Right lobe of liver (tissue), 4 donors: Measurements from ENCODE around the gene RNF152.

Experiments used
- POLR2A ChIP-seq: fragments of 450-650 bp; IDR thresholded peaks from one replicate; pipeline ENCODE4 v1.6.1; 2017; ENCODE audit warnings: antibody characterized with exemption, mild to moderate bottlenecking
- TF ChIP-seq, protein P1 (sequence below), 4 donors: fragments of 200-600 bp in 3 of 4; fragments of 450-650 bp in 1 of 4; IDR thresholded peaks; one replicate each; pipeline versions ENCODE4 v1.5.1 to v1.8.0; 2016 to 2022; ENCODE audit warnings: antibody characterized with exemption in 4 of 4, mild to moderate bottlenecking in 2 of 4
- donor health status: DM: no; HTN: no; CAD: no.
- donor health status: DM: no; HTN: no; CAD: no.
- donor health status: DM: no; HTN: yes; CAD: no.

DNA sequence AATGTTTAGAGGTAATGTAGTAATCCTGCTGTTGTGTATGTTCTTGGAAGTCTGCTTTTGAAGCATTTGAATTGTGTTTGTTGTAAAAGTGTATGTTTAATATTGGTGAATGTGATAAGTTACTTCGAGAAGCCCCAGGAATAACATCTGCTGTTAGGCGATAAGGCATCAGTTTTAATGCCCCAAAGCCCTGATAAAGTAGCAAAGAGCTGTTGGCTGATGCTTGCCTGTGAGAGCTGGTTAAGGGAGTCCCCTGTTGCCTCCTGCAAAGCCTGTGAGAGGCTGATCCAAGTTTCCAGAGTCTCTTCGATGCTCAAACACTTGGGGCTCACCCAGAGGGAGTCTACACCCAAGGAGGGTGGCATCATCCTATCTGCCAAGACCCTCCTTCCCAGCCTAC lies 110.3 kb downstream of the RNF152 start:
- no peak for TF ChIP-seq POLR2A
- TF ChIP-seq, protein P1, sequence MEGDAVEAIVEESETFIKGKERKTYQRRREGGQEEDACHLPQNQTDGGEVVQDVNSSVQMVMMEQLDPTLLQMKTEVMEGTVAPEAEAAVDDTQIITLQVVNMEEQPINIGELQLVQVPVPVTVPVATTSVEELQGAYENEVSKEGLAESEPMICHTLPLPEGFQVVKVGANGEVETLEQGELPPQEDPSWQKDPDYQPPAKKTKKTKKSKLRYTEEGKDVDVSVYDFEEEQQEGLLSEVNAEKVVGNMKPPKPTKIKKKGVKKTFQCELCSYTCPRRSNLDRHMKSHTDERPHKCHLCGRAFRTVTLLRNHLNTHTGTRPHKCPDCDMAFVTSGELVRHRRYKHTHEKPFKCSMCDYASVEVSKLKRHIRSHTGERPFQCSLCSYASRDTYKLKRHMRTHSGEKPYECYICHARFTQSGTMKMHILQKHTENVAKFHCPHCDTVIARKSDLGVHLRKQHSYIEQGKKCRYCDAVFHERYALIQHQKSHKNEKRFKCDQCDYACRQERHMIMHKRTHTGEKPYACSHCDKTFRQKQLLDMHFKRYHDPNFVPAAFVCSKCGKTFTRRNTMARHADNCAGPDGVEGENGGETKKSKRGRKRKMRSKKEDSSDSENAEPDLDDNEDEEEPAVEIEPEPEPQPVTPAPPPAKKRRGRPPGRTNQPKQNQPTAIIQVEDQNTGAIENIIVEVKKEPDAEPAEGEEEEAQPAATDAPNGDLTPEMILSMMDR (IDR thresholded peaks at IDR 0.05), result no peak
